Measurements from ENCODE around the gene MX2.
"Not testable (repeated sequence)": the region's sequence is repeated elsewhere in the genome, so short reads cannot be mapped to it uniquely, and the experiment has no call there.

Gene MX2

GRCh38 chr21:41419921-41420862 is 58.4 kb downstream of the MX2 start:
- Histone ChIP-seq H3K4me1 (ENCODE audit: control insufficient read depth, low read length) (peaks cover 11% of the 10 kb centered on the region), H3K36me3 (ENCODE audit: control insufficient read depth, low read length) (no peaks in the 10 kb centered on the region), H3K27me3 (ENCODE audit: control insufficient read depth, low read length) (no peaks in the 10 kb centered on the region), H3K4me2 (ENCODE audit: low read length) (peak overlapping the region; percentile 72), H3F3A (ENCODE audit: control insufficient read depth, insufficient read depth) (no peaks in the 10 kb centered on the region), H3K79me2 (ENCODE audit: control insufficient read depth, low read length) (no peaks in the 10 kb centered on the region), H3K9me3 (ENCODE audit: control insufficient read depth, insufficient read depth, low read length) (no peaks in the 10 kb centered on the region), H3K27ac (ENCODE audit: low read depth, low read length) (no peak overlapping the region), H3K9me2 (replicated peaks; ENCODE audit: control insufficient read depth, low read length) (no peaks in the 10 kb centered on the region), H3K4me3 (ENCODE audit: low read length) (peak overlapping the region; percentile 69), H4K20me1 (ENCODE audit: control insufficient read depth, insufficient read depth, low read depth, low read length) (no peaks in the 10 kb centered on the region)
- TF ChIP-seq EZH2phosphoT487 (IDR thresholded peaks at IDR 0.05; ENCODE audit: borderline replicate concordance, low read length), result no peak
- TF ChIP-seq, protein P1, sequence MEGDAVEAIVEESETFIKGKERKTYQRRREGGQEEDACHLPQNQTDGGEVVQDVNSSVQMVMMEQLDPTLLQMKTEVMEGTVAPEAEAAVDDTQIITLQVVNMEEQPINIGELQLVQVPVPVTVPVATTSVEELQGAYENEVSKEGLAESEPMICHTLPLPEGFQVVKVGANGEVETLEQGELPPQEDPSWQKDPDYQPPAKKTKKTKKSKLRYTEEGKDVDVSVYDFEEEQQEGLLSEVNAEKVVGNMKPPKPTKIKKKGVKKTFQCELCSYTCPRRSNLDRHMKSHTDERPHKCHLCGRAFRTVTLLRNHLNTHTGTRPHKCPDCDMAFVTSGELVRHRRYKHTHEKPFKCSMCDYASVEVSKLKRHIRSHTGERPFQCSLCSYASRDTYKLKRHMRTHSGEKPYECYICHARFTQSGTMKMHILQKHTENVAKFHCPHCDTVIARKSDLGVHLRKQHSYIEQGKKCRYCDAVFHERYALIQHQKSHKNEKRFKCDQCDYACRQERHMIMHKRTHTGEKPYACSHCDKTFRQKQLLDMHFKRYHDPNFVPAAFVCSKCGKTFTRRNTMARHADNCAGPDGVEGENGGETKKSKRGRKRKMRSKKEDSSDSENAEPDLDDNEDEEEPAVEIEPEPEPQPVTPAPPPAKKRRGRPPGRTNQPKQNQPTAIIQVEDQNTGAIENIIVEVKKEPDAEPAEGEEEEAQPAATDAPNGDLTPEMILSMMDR (IDR thresholded peaks at IDR 0.05; ENCODE audit: low read depth, low read length, poor library complexity, severe bottlenecking), result no peak

GRCh38 chr21:41420998-41421397 is 59.2 kb downstream of the MX2 start:
- H3K27me3 ChIP-seq (ENCODE audit: control insufficient read depth, low read length); H3F3A ChIP-seq (ENCODE audit: control insufficient read depth, insufficient read depth); H3K36me3 ChIP-seq (ENCODE audit: control insufficient read depth, low read length); H3K9me3 ChIP-seq (ENCODE audit: control insufficient read depth, insufficient read depth, low read length); H3K79me2 ChIP-seq (ENCODE audit: control insufficient read depth, low read length); H4K20me1 ChIP-seq (ENCODE audit: control insufficient read depth, insufficient read depth, low read depth, low read length); H3K27ac ChIP-seq (ENCODE audit: low read depth, low read length); H3K9me2 ChIP-seq (replicated peaks; ENCODE audit: control insufficient read depth, low read length): not testable (repeated sequence)
- Histone ChIP-seq H3K4me1 (ENCODE audit: control insufficient read depth, low read length) (peaks cover 11% of the 10 kb centered on the region), H3K4me2 (ENCODE audit: low read length) (peak overlapping the region; percentile 72), H3K4me3 (ENCODE audit: low read length) (peak overlapping the region; percentile 69)

DNA sequence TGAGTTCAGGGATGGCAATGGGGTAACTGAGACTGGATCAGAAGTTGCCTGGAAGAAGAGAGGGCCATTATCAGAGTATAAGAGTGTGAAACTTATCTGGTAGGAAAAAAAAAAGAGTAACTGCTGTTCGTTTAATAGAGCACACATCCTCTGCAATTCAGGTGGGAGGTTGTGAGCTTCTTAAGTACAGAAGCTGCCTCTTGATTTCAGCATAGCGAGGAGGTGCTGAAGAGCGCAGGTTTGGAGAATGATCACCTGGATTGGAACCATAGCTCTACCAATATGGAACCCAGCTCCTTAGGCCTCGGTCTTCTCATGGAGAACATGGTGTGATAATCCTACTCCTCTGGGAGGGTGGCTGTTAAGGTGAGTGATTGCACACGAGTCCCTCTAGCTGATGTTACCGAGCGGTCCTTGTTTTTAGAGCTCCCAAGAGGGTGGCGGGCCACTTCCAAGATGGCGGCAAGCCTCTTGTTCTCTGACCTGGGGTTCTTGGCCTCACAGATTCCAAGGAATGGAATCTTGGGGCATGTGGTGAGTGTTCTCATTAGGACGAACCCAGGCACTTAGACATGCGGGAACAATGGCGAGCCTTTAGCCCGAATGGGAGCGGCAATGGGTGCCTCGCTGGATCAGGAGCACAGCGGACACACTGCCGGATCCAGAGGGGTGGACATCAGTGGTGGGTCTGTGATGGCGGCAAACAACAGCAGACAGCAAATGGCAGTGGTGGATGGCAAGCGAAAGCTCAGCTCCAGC is 60.9 kb downstream of the MX2 start:
- Histone ChIP-seq H3K9me3 (ENCODE audit: control insufficient read depth, insufficient read depth, low read length) (no peaks in the 10 kb centered on the region), H3K27me3 (ENCODE audit: control insufficient read depth, low read length) (peaks cover 18% of the 10 kb centered on the region), H3K9me2 (replicated peaks; ENCODE audit: control insufficient read depth, low read length) (no peaks in the 10 kb centered on the region), H4K20me1 (ENCODE audit: control insufficient read depth, insufficient read depth, low read depth, low read length) (no peaks in the 10 kb centered on the region), H3K36me3 (ENCODE audit: control insufficient read depth, low read length) (no peaks in the 10 kb centered on the region), H3K4me3 (ENCODE audit: low read length) (no peak overlapping the region), H3K27ac (ENCODE audit: low read depth, low read length) (no peak overlapping the region), H3K4me2 (ENCODE audit: low read length) (no peak overlapping the region), H3K4me1 (ENCODE audit: control insufficient read depth, low read length) (peaks cover 11% of the 10 kb centered on the region), H3K79me2 (ENCODE audit: control insufficient read depth, low read length) (no peaks in the 10 kb centered on the region), H3F3A (ENCODE audit: control insufficient read depth, insufficient read depth) (no peaks in the 10 kb centered on the region)
- TF ChIP-seq, protein P1 (IDR thresholded peaks at IDR 0.05; ENCODE audit: low read depth, low read length, poor library complexity, severe bottlenecking), result no peak
- no peak for TF ChIP-seq EZH2phosphoT487 (IDR thresholded peaks at IDR 0.05; ENCODE audit: borderline replicate concordance, low read length)

DNA sequence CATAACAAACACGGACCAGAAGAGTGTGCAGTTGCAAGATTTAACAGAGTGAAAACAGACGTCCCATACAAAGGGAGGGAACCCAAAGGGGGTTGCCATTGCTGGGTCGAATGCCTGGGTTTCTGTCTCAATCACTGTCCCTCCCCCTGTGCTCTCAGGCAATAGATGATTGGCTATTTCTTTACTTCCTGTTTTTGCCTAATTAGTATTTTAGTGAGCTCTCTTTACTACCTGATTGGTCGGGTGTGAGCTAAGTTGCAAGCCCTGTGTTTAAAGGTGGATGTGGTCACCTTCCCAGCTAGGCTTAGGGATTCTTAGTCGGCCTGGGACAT is 61.4 kb downstream of the MX2 start:
- not testable (repeated sequence) for H3K9me2 ChIP-seq (replicated peaks; ENCODE audit: control insufficient read depth, low read length); H3K4me2 ChIP-seq (ENCODE audit: low read length); H3F3A ChIP-seq (ENCODE audit: control insufficient read depth, insufficient read depth); H3K9me3 ChIP-seq (ENCODE audit: control insufficient read depth, insufficient read depth, low read length); H3K27ac ChIP-seq (ENCODE audit: low read depth, low read length); H3K36me3 ChIP-seq (ENCODE audit: control insufficient read depth, low read length); H4K20me1 ChIP-seq (ENCODE audit: control insufficient read depth, insufficient read depth, low read depth, low read length); H3K79me2 ChIP-seq (ENCODE audit: control insufficient read depth, low read length); H3K4me3 ChIP-seq (ENCODE audit: low read length)
- H3K4me1 ChIP-seq (ENCODE audit: control insufficient read depth, low read length), result peaks cover 11% of the 10 kb centered on the region
- H3K27me3 ChIP-seq (ENCODE audit: control insufficient read depth, low read length), result peaks cover 21% of the 10 kb centered on the region

Measured in DOHH2 (cell line).